Vagina (tissue), 2 donors: ENCODE results near the gene UGT2B15.

Experiments
- POLR2A ChIP-seq, 2 donors: fragments of 450-650 bp; IDR thresholded peaks; one replicate each; pipeline ENCODE4 v1.6.1; 2017; ENCODE audit warnings: antibody characterized with exemption in 2 of 2, mild to moderate bottlenecking in 2 of 2, moderate library complexity in 2 of 2
- TF ChIP-seq, protein P1 (sequence below), 3 experiments: fragments of 450-650 bp in 2 of 3; fragments of 200-600 bp in 1 of 3; sonication (generic) in 1 of 3; IDR thresholded peaks; one replicate each; pipeline ENCODE4 v1.5.1; 2017 to 2019; ENCODE audit warnings: antibody characterized with exemption in 3 of 3, mild to moderate bottlenecking in 2 of 3, moderate library complexity in 2 of 3

DNA sequence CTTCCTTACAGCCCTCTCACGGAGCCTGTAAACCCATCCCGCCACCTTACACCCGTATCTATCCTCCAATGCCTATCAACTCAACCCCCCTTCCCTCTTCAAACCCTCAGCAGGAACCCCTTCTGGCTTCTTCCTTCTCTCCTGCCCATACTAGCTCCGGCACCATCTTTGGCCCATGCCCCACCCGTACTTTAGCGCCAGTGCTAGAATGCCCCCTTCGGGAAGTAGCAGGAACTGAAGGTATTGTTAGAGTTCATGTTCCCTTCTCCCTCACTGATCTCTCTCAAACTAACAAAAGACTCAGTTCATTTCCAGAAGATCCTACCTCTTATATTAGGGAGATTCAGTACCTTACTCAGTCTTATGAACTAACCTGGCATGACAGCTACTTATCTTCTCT lies 2.7 kb upstream of the UGT2B15 start:
- TF ChIP-seq POLR2A (IDR thresholded peaks at IDR 0.05), result no peak
- TF ChIP-seq, protein P1, sequence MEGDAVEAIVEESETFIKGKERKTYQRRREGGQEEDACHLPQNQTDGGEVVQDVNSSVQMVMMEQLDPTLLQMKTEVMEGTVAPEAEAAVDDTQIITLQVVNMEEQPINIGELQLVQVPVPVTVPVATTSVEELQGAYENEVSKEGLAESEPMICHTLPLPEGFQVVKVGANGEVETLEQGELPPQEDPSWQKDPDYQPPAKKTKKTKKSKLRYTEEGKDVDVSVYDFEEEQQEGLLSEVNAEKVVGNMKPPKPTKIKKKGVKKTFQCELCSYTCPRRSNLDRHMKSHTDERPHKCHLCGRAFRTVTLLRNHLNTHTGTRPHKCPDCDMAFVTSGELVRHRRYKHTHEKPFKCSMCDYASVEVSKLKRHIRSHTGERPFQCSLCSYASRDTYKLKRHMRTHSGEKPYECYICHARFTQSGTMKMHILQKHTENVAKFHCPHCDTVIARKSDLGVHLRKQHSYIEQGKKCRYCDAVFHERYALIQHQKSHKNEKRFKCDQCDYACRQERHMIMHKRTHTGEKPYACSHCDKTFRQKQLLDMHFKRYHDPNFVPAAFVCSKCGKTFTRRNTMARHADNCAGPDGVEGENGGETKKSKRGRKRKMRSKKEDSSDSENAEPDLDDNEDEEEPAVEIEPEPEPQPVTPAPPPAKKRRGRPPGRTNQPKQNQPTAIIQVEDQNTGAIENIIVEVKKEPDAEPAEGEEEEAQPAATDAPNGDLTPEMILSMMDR (IDR thresholded peaks at IDR 0.05), result no peak
